Measurements from ENCODE around the gene SIRT6. TPM values are rescaled to one million over a fixed set of nuclear protein-coding genes. Genes with fewer than 3 reads are reported as not detected.

The SIRT6 gene
- total RNA-seq, 1 experiment from 2014 or later = 33.2 TPM

DNA sequence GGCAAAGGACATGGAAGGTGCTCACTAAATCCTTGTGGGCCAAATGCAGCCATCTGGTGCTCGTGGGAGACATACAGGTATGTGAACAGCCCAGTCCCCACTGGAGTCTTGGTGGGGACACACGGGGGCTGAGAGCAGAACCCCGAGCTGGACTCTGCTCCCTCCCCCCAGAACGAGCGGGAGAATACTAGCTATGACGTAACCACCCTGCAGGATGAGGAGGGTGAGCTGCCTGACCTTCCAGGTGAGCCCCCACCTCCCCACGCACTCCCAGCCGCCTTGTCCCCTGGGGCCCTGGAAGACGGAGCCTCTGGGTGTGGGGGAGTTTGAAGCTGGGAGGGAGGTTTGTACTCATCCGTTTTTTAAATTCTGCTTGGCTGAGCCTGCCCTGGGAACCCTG is 33.4 kb upstream of the SIRT6 start:
- TF ChIP-seq CTCF (IDR thresholded peaks at IDR 0.05; ENCODE audit: unreplicated experiment) = no peak
- ChIA-PET POLR2A (no interaction called here), CTCF (no interaction called here)
- no TSS peak for BruUV-seq (replicated peaks)
- Mint-ChIP-seq H3K4me1 (ENCODE audit: insufficient read depth, unreplicated experiment) (no peaks in the 10 kb centered on the region), H3K4me3 (ENCODE audit: unreplicated experiment) (no peak overlapping the region), H3K9me3 (ENCODE audit: unreplicated experiment) (no peaks in the 10 kb centered on the region), H3K27ac (ENCODE audit: low read depth, unreplicated experiment) (no peak overlapping the region), H3K27me3 (ENCODE audit: insufficient read depth, unreplicated experiment) (peaks cover 30% of the 10 kb centered on the region), H3K36me3 (ENCODE audit: insufficient read depth, unreplicated experiment) (no peaks in the 10 kb centered on the region)
- no peak for DNase-seq (ENCODE audit: unreplicated experiment)
- intact Hi-C loops (cut with micrococcal nuclease) = no loop called here

- POLR2A ChIA-PET = no interaction called here
- no TSS peak for BruUV-seq (replicated peaks)
Measured at GRCh38 chr19:4213116-4213515, 30.8 kb upstream of the SIRT6 start.

GRCh38 chr19:4210166-4210731 is 27.9 kb upstream of the SIRT6 start:
- ChIA-PET CTCF (no interaction called here), POLR2A (no interaction called here)
- Mint-ChIP-seq H3K27ac (ENCODE audit: low read depth, unreplicated experiment) (no peak overlapping the region), H3K4me1 (ENCODE audit: insufficient read depth, unreplicated experiment) (peaks cover 5% of the 10 kb centered on the region), H3K9me3 (ENCODE audit: unreplicated experiment) (no peaks in the 10 kb centered on the region), H3K27me3 (ENCODE audit: insufficient read depth, unreplicated experiment) (peaks cover 30% of the 10 kb centered on the region), H3K36me3 (ENCODE audit: insufficient read depth, unreplicated experiment) (no peaks in the 10 kb centered on the region), H3K4me3 (ENCODE audit: unreplicated experiment) (no peak overlapping the region)
- BruUV-seq (replicated peaks) = no TSS peak
- DNase-seq (ENCODE audit: unreplicated experiment) = no peak
- intact Hi-C loops (cut with micrococcal nuclease) = no loop called here
- no peak for TF ChIP-seq CTCF (IDR thresholded peaks at IDR 0.05; ENCODE audit: unreplicated experiment)

More at GRCh38 chr19:4213116-4213515, 30.8 kb upstream of the SIRT6 start:
- Mint-ChIP-seq H3K27me3 (ENCODE audit: insufficient read depth, unreplicated experiment) (peaks cover 30% of the 10 kb centered on the region), H3K36me3 (ENCODE audit: insufficient read depth, unreplicated experiment) (no peaks in the 10 kb centered on the region), H3K27ac (ENCODE audit: low read depth, unreplicated experiment) (no peak overlapping the region), H3K4me1 (ENCODE audit: insufficient read depth, unreplicated experiment) (peaks cover 5% of the 10 kb centered on the region), H3K9me3 (ENCODE audit: unreplicated experiment) (no peaks in the 10 kb centered on the region), H3K4me3 (ENCODE audit: unreplicated experiment) (no peak overlapping the region)
- no peak for TF ChIP-seq CTCF (IDR thresholded peaks at IDR 0.05; ENCODE audit: unreplicated experiment)
- DNase-seq (ENCODE audit: unreplicated experiment) = no peak
- CTCF ChIA-PET = no interaction called here
- intact Hi-C loops (cut with micrococcal nuclease) = no loop called here

GRCh38 chr19:4208385-4209094 is 26.2 kb upstream of the SIRT6 start:
- DNase-seq (ENCODE audit: unreplicated experiment) = peak; percentile 50
- Mint-ChIP-seq H3K9me3 (ENCODE audit: unreplicated experiment) (no peaks in the 10 kb centered on the region), H3K36me3 (ENCODE audit: insufficient read depth, unreplicated experiment) (no peaks in the 10 kb centered on the region), H3K27me3 (ENCODE audit: insufficient read depth, unreplicated experiment) (peaks cover 17% of the 10 kb centered on the region), H3K4me3 (ENCODE audit: unreplicated experiment) (no peak overlapping the region), H3K27ac (ENCODE audit: low read depth, unreplicated experiment) (no peak overlapping the region), H3K4me1 (ENCODE audit: insufficient read depth, unreplicated experiment) (peaks cover 10% of the 10 kb centered on the region)
- POLR2A ChIA-PET = interaction anchor here (0.6 kb wide), 2 partner anchors 99 to 159 kb away, joined by 3 to 4 read pairs; no protein-coding TSS in a partner anchor
- TF ChIP-seq CTCF (IDR thresholded peaks at IDR 0.05; ENCODE audit: unreplicated experiment) = peak; percentile 1
- intact Hi-C loops (cut with micrococcal nuclease) = loop anchor here (10.0 kb wide), 1 partner anchor 144 kb away; the partner anchor contains the start of gene ZBTB7A
- BruUV-seq (replicated peaks) = no TSS peak
- CTCF ChIA-PET = interaction anchor here (0.6 to 1.4 kb wide), 7 partner anchors 9 to 1455 kb away, joined by 3 to 5 read pairs (median 3); no protein-coding TSS in a partner anchor

Measured in MCF 10A (cell line).